HFFc6 (cell line): ENCODE data around the gene MAP2K6. TPM values are rescaled to one million over a fixed set of nuclear protein-coding genes. Genes with fewer than 3 reads are reported as not detected.

Source experiments
- DNase-seq: peaks from one replicate; pipeline ENCODE4 v3.0.0-alpha.2; 2018
- H3K27ac Mint-ChIP-seq: 2 replicates; pipeline ENCODE4 v1.8.0; 2020; ENCODE audit warnings: mild to moderate bottlenecking, mixed read lengths
- H3K27me3 Mint-ChIP-seq: 2 replicates; pipeline ENCODE4 v1.8.0; 2021; ENCODE audit warnings: mild to moderate bottlenecking, moderate library complexity, mixed read lengths; ENCODE audit not compliant: insufficient read depth
- H3K36me3 Mint-ChIP-seq: 2 replicates; pipeline ENCODE4 v1.8.0; 2021; ENCODE audit warnings: low read depth, mixed read lengths
- H3K4me1 Mint-ChIP-seq: 2 replicates; pipeline ENCODE4 v1.8.0; 2020; ENCODE audit warnings: low read depth, mixed read lengths
- H3K4me3 Mint-ChIP-seq: 2 replicates; pipeline ENCODE4 v1.8.0; 2020; ENCODE audit warnings: mild to moderate bottlenecking, moderate library complexity, mixed read lengths
- H3K9me3 Mint-ChIP-seq: 2 replicates; pipeline ENCODE4 v1.8.0; 2020; ENCODE audit warnings: mild to moderate bottlenecking, mixed read lengths
- CTCF ChIP-seq: fragments of 200-600 bp; sonication (generic); IDR thresholded peaks from 2 replicates; pipeline ENCODE4 v1.5.0; 2021; ENCODE audit warnings: antibody characterized with exemption, mild to moderate bottlenecking
- total RNA-seq, 6 experiments: library from RNA; stranded (reverse); fragmentation: NEBNext Ultra II Directional; extraction: Animal tissue kit (Norgen Biotek cat#: 25700); gene quantifications; 2 replicates in 1 of 6; 3 replicates in 5 of 6; pipeline ENCODE4 v1.2.3, GENCODE V29; 2021

The MAP2K6 gene
- total RNA-seq, 6 experiments from 2014 or later, result 0.06 to 0.66 (median 0.09) TPM; not detected in 1

GRCh38 chr17:69434164-69434579, 19.7 kb downstream of the MAP2K6 start:
- Mint-ChIP-seq H3K4me1 (no peaks in the 10 kb centered on the region), H3K9me3 (peaks cover 19% of the 10 kb centered on the region), H3K27me3 (peaks cover 3% of the 10 kb centered on the region), H3K36me3 (no peaks in the 10 kb centered on the region), H3K4me3 (no peak overlapping the region), H3K27ac (no peak overlapping the region)
- no peak for TF ChIP-seq CTCF
- no peak for DNase-seq

GRCh38 chr17:69435971-69436696, 21.6 kb downstream of the MAP2K6 start:
- Mint-ChIP-seq H3K27me3 (no peaks in the 10 kb centered on the region; the same call in 1 of the 2 replicates), H3K4me1 (no peaks in the 10 kb centered on the region), H3K4me3 (no peak overlapping the region), H3K9me3 (peaks cover 20% of the 10 kb centered on the region), H3K36me3 (no peaks in the 10 kb centered on the region), H3K27ac (no peak overlapping the region)
- no peak for DNase-seq
- TF ChIP-seq CTCF, result no peak

GRCh38 chr17:69437475-69437874, 23.0 kb downstream of the MAP2K6 start:
- H3K4me3 Mint-ChIP-seq, result no peak overlapping the region
- no peaks in the 10 kb centered on the region; the same call in 1 of the 2 replicates for H3K27me3 Mint-ChIP-seq
- H3K27ac Mint-ChIP-seq, result no peak overlapping the region
- peaks cover 20% of the 10 kb centered on the region for H3K9me3 Mint-ChIP-seq
- H3K36me3 Mint-ChIP-seq, result no peaks in the 10 kb centered on the region
- TF ChIP-seq CTCF, result no peak
- no peak for DNase-seq
- no peaks in the 10 kb centered on the region for H3K4me1 Mint-ChIP-seq

- no peaks in the 10 kb centered on the region for H3K36me3 Mint-ChIP-seq
- no peaks in the 10 kb centered on the region; the same call in 1 of the 2 replicates for H3K27me3 Mint-ChIP-seq
- no peak overlapping the region for H3K27ac Mint-ChIP-seq
- H3K4me3 Mint-ChIP-seq, result no peak overlapping the region
- TF ChIP-seq CTCF, result no peak
- H3K9me3 Mint-ChIP-seq, result peaks cover 16% of the 10 kb centered on the region
- no peaks in the 10 kb centered on the region for H3K4me1 Mint-ChIP-seq
- DNase-seq, result no peak
Measured at GRCh38 chr17:69438776-69439175, 24.3 kb downstream of the MAP2K6 start.

- no peaks in the 10 kb centered on the region; the same call in 1 of the 2 replicates for H3K27me3 Mint-ChIP-seq
- no peak overlapping the region for H3K4me3 Mint-ChIP-seq
- H3K27ac Mint-ChIP-seq, result no peak overlapping the region
- no peak for DNase-seq
- no peaks in the 10 kb centered on the region for H3K36me3 Mint-ChIP-seq
- H3K9me3 Mint-ChIP-seq, result peaks cover 11% of the 10 kb centered on the region
- H3K4me1 Mint-ChIP-seq, result no peaks in the 10 kb centered on the region
- TF ChIP-seq CTCF, result no peak
Measured at GRCh38 chr17:69441179-69441578, 26.7 kb downstream of the MAP2K6 start.
